K562 (cell line): ENCODE data around the gene MRPL4. TPM values are rescaled to one million over a fixed set of nuclear protein-coding genes. Genes with fewer than 3 reads are reported as not detected.
A peak's percentile ranks its signal among the peaks of the same experiment; 100 is the strongest.

ENCODE experiments used
- ELF4 ChIP-seq: fragments of 450-650 bp; formaldehyde crosslinking; IDR thresholded peaks from 2 replicates; pipeline ENCODE4 v1.4.0; 2022; ENCODE audit warnings: missing genetic modification characterization
- HDAC3 ChIP-seq: fragments of 450-650 bp; IDR thresholded peaks from 2 replicates; pipeline ENCODE4 v1.6.1; 2018; ENCODE audit warnings: borderline replicate concordance, mild to moderate bottlenecking, moderate library complexity; ENCODE audit not compliant: partially characterized antibody
- NR2C2 ChIP-seq, 2 experiments: fragments of 200-800 bp in 1 of 2; sonication (Bioruptor generic) in 1 of 2; sonication (generic) in 1 of 2; formaldehyde crosslinking in 1 of 2; IDR thresholded peaks; 2 replicates each; pipeline versions ENCODE4 v1.6.1 to v1.8.0; 2016 to 2022; ENCODE audit warnings: mild to moderate bottlenecking in 1 of 2, missing compliant biosample characterization in 1 of 2, missing genetic modification characterization in 1 of 2, missing genetic modification reagents in 1 of 2
- NR2F6 ChIP-seq: fragments of 450-650 bp; formaldehyde crosslinking; IDR thresholded peaks from 2 replicates; pipeline ENCODE4 v1.4.0; 2020; ENCODE audit warnings: mild to moderate bottlenecking
- NR3C1 ChIP-seq: sonication (generic); formaldehyde crosslinking; IDR thresholded peaks from 2 replicates; pipeline ENCODE4 v1.8.1; 2022; ENCODE audit warnings: missing genetic modification reagents
- PURB ChIP-seq: sonication (generic); formaldehyde crosslinking; IDR thresholded peaks from 2 replicates; pipeline ENCODE4 v1.9.0; 2021; ENCODE audit warnings: low read depth, mild to moderate bottlenecking, missing genetic modification reagents
- RFX5 ChIP-seq: IDR thresholded peaks from 2 replicates; pipeline ENCODE4 v1.6.1; 2011; ENCODE audit warnings: low read depth, mild to moderate bottlenecking, improper control_type of control experiment, low read length
- ZC3H11A ChIP-seq: IDR thresholded peaks from 2 replicates; pipeline ENCODE4 v1.6.1; 2012; ENCODE audit warnings: low read depth, low read length, improper control_type of control experiment
- ZNF407 ChIP-seq: fragments of 450-650 bp; IDR thresholded peaks from 2 replicates; pipeline ENCODE4 v1.6.1; 2016; ENCODE audit warnings: low read depth
- ZNF764 ChIP-seq: fragments of 250-450 bp; sonication (Bioruptor Pico); IDR thresholded peaks from 2 replicates; pipeline ENCODE4 v1.4.0; 2020; ENCODE audit warnings: low read depth, mild to moderate bottlenecking, moderate library complexity
- ZNF77 ChIP-seq: fragments of 250-450 bp; sonication (Bioruptor Pico); IDR thresholded peaks from 2 replicates; pipeline ENCODE4 v1.5.0; 2020
- polyA plus RNA-seq, 8 experiments: library from polyadenylated mRNA; depleted of rRNA in 4 of 8; stranded (reverse) in 5 of 8; unstranded in 3 of 8; fragments of >200 nt; fragmentation: Nextera tagmentation in 2 of 8; fragmentation: Illumina TruSeq in 1 of 8; extraction: Ambion mirVana in 2 of 8; extraction: Trizol in 1 of 8; gene quantifications; 2 replicates each; pipeline versions ENCODE4 v1.2.1 to v1.2.3, GENCODE V29; 2011 to 2014; ENCODE audit warnings: inconsistent platforms in 1 of 8, missing spikeins in 1 of 8
- total RNA-seq, 7 experiments: library from RNA; depleted of rRNA in 6 of 7; stranded (reverse); fragments of >200 nt in 6 of 7; fragmentation: Illumina TruSeq in 2 of 7; extraction: Trizol in 2 of 7; gene quantifications; 2 replicates each; pipeline versions ENCODE4 v1.2.1 to v1.2.3, GENCODE V29; 2011 to 2021; ENCODE audit warnings: low replicate concordance in 1 of 7
- TF ChIP-seq, protein P1 (sequence below): fragments of 450-650 bp; IDR thresholded peaks from 2 replicates; pipeline ENCODE4 v1.6.1; 2017; ENCODE audit warnings: antibody characterized with exemption, mild to moderate bottlenecking

MRPL4 gene
- total and polyA plus RNA-seq, 9 of the 15 experiments (the other 6 are each of a cell fraction or from before 2014, with no cell fraction given) = 1.4 to 239 (median 64.9) TPM

- TF ChIP-seq ZNF407 = no peak; the same call in 1 of the 2 replicates
- TF ChIP-seq NR2C2 (CRISPR knock-in tag; IDR thresholded peaks at IDR 0.05) = peak; percentile 95
- peak; percentile 99 for TF ChIP-seq NR2C2 (tag; IDR thresholded peaks at IDR 0.05)
- 0 out of 2 replicates have a peak, but pooled peaks have one; percentile 40 for TF ChIP-seq RFX5
- TF ChIP-seq, protein P1, sequence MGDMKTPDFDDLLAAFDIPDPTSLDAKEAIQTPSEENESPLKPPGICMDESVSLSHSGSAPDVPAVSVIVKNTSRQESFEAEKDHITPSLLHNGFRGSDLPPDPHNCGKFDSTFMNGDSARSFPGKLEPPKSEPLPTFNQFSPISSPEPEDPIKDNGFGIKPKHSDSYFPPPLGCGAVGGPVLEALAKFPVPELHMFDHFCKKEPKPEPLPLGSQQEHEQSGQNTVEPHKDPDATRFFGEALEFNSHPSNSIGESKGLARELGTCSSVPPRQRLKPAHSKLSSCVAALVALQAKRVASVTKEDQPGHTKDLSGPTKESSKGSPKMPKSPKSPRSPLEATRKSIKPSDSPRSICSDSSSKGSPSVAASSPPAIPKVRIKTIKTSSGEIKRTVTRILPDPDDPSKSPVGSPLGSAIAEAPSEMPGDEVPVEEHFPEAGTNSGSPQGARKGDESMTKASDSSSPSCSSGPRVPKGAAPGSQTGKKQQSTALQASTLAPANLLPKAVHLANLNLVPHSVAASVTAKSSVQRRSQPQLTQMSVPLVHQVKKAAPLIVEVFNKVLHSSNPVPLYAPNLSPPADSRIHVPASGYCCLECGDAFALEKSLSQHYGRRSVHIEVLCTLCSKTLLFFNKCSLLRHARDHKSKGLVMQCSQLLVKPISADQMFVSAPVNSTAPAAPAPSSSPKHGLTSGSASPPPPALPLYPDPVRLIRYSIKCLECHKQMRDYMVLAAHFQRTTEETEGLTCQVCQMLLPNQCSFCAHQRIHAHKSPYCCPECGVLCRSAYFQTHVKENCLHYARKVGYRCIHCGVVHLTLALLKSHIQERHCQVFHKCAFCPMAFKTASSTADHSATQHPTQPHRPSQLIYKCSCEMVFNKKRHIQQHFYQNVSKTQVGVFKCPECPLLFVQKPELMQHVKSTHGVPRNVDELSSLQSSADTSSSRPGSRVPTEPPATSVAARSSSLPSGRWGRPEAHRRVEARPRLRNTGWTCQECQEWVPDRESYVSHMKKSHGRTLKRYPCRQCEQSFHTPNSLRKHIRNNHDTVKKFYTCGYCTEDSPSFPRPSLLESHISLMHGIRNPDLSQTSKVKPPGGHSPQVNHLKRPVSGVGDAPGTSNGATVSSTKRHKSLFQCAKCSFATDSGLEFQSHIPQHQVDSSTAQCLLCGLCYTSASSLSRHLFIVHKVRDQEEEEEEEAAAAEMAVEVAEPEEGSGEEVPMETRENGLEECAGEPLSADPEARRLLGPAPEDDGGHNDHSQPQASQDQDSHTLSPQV = peak; percentile 85
- TF ChIP-seq ZC3H11A = 0 out of 2 replicates have a peak, but pooled peaks have one; percentile 44
- TF ChIP-seq ZNF764 = no peak
- TF ChIP-seq ZNF77 (CRISPR knock-in tag) = 0 out of 2 replicates have a peak, but pooled peaks have one; percentile 68
- peak; percentile 92; the same call in 1 of the 2 replicates for TF ChIP-seq NR3C1
- peak; percentile 92 for TF ChIP-seq NR2F6 (CRISPR knock-in tag)
- TF ChIP-seq HDAC3 = no peak
- no peak for TF ChIP-seq PURB (CRISPR knock-in tag)
- 0 out of 2 replicates have a peak, but pooled peaks have one; percentile 37 for TF ChIP-seq ELF4 (CRISPR knock-in tag)
Measured at GRCh38 chr19:10251792-10252694, at the start of gene MRPL4 (continued).
